Hepatocyte (in vitro differentiated cells): Measurements from ENCODE around the gene NDST3.

Experiments
- CTCF ChIP-seq: fragments of 200-600 bp; sonication (generic); IDR thresholded peaks from 2 replicates; pipeline ENCODE4 v1.5.1; 2016; ENCODE audit warnings: antibody characterized with exemption, mild to moderate bottlenecking; ENCODE audit not compliant: poor library complexity
- EZH2 ChIP-seq: fragments of 200-600 bp; sonication (generic); IDR thresholded peaks from 2 replicates; pipeline ENCODE4 v1.6.1; 2016; ENCODE audit warnings: antibody characterized with exemption, mild to moderate bottlenecking, borderline replicate concordance

DNA sequence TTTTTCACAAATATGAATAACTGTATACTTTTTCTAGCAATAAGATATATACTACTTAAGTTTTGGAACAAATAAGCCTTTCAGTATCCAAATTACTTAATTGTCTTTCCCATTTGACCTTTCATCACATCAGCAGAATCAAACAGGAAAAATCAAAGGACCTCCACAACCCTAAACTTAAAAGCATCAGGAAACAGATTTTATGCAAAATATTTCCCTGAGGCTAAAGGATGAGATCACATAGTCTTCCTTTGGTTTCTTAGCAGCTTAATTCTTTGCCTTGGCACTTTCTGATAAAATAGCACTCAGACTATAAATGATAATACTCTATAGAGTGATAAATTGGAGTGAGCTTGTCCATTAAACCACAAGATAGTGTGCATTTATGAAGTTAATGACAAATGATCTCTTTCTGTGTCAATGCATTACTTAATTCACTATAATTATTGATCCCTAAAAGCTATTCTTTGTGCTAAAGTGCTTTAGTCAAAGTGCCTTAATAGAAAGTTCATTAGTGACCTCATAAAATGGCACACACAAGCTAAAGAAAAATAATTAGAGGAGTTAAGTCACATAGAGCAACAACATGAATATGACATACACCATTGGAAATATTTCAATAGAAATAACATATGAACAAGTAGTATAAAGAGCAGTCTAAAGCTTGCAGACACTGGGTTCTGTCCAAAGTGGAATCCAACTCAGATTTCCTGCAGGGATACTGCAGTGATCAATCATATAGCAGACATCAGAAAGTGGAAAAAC is 15.7 kb upstream of the NDST3 start:
- TF ChIP-seq CTCF (no peak), EZH2 (no peak)
